Lower leg skin (tissue), 3 donors: ENCODE data around the gene CEP131.

Source experiments
- POLR2A ChIP-seq, 2 donors: fragments of 450-650 bp; IDR thresholded peaks; one replicate each; pipeline ENCODE4 v1.6.1; 2016 to 2017; ENCODE audit warnings: antibody characterized with exemption in 2 of 2, mild to moderate bottlenecking in 1 of 2, moderate library complexity in 1 of 2
- TF ChIP-seq, protein P1 (sequence below), 3 donors: fragments of 450-650 bp; IDR thresholded peaks; one replicate each; pipeline ENCODE4 v1.5.1; 2016; ENCODE audit warnings: antibody characterized with exemption in 3 of 3, mild to moderate bottlenecking in 3 of 3, moderate library complexity in 2 of 3

DNA sequence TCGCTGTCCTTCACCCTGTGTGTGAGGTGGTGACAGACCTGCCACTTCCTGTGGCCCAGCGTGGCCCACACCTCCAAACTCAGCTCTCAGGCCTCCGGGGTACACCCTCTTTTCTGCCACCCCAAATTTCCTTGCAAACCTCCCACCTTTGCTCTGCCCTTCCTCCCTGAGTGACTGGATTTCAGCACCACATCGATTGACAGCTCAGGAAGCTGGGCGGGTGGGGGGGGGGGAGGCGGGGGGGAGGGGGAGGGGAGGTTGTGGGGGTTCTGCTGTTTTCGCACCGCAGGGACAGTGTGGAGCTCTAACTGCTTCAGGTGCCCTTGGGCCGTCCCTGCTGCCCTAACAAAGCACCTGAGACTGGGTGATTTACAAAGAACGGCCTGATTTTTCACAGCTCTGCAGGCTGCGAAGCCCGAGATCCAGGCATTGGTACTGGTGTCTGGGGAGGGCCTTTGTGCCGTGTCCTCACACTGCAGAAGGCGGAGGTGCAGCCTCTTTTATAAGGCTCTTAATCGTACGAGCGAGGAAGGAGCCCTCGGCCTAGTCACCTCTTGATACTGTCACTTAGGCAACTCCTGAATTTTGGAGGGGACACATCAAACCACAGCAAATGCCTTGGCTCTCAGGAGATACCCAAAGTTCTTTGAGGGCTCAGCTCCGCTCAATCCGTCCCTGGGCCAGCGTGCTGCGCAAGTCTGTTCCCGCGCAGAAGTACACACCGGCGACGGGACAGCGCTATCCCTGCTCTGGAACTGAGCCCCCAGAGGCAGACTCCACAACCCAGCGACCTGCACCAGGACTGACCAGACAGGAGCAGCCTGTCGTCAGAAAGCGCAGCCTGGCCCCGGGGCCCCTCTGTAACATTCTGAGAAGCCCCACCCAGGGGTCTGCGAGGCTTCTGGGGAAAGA lies 19.9 kb upstream of the CEP131 start:
- TF ChIP-seq POLR2A (IDR thresholded peaks at IDR 0.05) = no peak
- TF ChIP-seq, protein P1, sequence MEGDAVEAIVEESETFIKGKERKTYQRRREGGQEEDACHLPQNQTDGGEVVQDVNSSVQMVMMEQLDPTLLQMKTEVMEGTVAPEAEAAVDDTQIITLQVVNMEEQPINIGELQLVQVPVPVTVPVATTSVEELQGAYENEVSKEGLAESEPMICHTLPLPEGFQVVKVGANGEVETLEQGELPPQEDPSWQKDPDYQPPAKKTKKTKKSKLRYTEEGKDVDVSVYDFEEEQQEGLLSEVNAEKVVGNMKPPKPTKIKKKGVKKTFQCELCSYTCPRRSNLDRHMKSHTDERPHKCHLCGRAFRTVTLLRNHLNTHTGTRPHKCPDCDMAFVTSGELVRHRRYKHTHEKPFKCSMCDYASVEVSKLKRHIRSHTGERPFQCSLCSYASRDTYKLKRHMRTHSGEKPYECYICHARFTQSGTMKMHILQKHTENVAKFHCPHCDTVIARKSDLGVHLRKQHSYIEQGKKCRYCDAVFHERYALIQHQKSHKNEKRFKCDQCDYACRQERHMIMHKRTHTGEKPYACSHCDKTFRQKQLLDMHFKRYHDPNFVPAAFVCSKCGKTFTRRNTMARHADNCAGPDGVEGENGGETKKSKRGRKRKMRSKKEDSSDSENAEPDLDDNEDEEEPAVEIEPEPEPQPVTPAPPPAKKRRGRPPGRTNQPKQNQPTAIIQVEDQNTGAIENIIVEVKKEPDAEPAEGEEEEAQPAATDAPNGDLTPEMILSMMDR (IDR thresholded peaks at IDR 0.05) = no peak
